ENCODE results near the gene KIF18B. TPM values are rescaled to one million over a fixed set of nuclear protein-coding genes. Genes with fewer than 3 reads are reported as not detected.

KIF18B gene
- total and polyA plus RNA-seq, 10 of the 15 experiments (the other 5 are each of a cell fraction or from before 2014, with no cell fraction given) = 2.8 to 46.2 (median 20.5) TPM

- TF ChIP-seq, protein P1, sequence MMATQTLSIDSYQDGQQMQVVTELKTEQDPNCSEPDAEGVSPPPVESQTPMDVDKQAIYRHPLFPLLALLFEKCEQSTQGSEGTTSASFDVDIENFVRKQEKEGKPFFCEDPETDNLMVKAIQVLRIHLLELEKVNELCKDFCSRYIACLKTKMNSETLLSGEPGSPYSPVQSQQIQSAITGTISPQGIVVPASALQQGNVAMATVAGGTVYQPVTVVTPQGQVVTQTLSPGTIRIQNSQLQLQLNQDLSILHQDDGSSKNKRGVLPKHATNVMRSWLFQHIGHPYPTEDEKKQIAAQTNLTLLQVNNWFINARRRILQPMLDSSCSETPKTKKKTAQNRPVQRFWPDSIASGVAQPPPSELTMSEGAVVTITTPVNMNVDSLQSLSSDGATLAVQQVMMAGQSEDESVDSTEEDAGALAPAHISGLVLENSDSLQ (IDR thresholded peaks at IDR 0.05) = no peak
- no peak for TF ChIP-seq HDAC6 (IDR thresholded peaks at IDR 0.05; ENCODE audit: unreplicated experiment)
- TF ChIP-seq, protein P2, sequence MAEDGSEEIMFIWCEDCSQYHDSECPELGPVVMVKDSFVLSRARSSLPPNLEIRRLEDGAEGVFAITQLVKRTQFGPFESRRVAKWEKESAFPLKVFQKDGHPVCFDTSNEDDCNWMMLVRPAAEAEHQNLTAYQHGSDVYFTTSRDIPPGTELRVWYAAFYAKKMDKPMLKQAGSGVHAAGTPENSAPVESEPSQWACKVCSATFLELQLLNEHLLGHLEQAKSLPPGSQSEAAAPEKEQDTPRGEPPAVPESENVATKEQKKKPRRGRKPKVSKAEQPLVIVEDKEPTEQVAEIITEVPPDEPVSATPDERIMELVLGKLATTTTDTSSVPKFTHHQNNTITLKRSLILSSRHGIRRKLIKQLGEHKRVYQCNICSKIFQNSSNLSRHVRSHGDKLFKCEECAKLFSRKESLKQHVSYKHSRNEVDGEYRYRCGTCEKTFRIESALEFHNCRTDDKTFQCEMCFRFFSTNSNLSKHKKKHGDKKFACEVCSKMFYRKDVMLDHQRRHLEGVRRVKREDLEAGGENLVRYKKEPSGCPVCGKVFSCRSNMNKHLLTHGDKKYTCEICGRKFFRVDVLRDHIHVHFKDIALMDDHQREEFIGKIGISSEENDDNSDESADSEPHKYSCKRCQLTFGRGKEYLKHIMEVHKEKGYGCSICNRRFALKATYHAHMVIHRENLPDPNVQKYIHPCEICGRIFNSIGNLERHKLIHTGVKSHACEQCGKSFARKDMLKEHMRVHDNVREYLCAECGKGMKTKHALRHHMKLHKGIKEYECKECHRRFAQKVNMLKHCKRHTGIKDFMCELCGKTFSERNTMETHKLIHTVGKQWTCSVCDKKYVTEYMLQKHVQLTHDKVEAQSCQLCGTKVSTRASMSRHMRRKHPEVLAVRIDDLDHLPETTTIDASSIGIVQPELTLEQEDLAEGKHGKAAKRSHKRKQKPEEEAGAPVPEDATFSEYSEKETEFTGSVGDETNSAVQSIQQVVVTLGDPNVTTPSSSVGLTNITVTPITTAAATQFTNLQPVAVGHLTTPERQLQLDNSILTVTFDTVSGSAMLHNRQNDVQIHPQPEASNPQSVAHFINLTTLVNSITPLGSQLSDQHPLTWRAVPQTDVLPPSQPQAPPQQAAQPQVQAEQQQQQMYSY (CRISPR knock-in tag; IDR thresholded peaks at IDR 0.05) = no peak
- no peak for TF ChIP-seq SIX5 (IDR thresholded peaks at IDR 0.05; ENCODE audit: low read depth, low read length, severe bottlenecking)
- TF ChIP-seq NR2F1 (conservative IDR thresholded peaks at IDR 0.05) = no peak
- TF ChIP-seq MTA2 (IDR thresholded peaks at IDR 0.05; ENCODE audit: low read depth) = no peak
- no peak for TF ChIP-seq HCFC1 (IDR thresholded peaks at IDR 0.05; ENCODE audit: low read length)
- no peak for TF ChIP-seq SREBF2 (IDR thresholded peaks at IDR 0.05; ENCODE audit: low read length)
- TF ChIP-seq EGR1 (IDR thresholded peaks at IDR 0.05; ENCODE audit: borderline replicate concordance in 1 of 2, low read depth in 2 of 2, low read length in 2 of 2) = no peak
- no peak for TF ChIP-seq YBX1 (IDR thresholded peaks at IDR 0.05)
- no peak for TF ChIP-seq SMARCA5 (IDR thresholded peaks at IDR 0.05)
Observed at GRCh38 chr17:44907729-44908470, 39.7 kb downstream of the KIF18B start (continued).

Data from GM12878 (cell line).